Measurements from ENCODE around the gene FLNC. TPM values are rescaled to one million over a fixed set of nuclear protein-coding genes. Genes with fewer than 3 reads are reported as not detected.

FLNC gene
- total RNA-seq, 1 donor from 2014 or later: 184 TPM

DNA sequence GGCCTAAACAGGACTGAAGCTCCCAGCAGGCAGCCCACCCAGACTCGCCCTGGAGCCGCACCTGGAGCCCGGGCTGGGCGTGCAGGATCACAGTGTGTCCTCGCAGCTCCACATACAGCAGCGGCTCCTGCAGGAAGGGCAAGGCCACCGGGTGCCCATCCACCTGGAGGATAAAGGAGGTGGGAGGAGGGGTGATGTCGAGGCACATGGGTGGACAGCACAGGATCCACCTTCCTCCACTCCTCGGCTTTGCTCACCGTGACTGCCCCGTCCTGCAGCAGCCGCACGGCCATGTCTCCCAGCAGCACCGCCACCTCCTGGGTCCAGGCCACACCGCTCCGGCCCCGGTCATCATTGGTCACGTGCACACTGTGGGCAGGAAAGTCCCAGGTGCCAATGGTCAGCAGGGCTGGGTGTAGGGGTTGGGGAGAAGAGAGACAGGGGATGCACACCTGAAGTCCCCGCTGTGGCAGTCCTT is 49.3 kb downstream of the FLNC start:
- TF ChIP-seq, protein P1, sequence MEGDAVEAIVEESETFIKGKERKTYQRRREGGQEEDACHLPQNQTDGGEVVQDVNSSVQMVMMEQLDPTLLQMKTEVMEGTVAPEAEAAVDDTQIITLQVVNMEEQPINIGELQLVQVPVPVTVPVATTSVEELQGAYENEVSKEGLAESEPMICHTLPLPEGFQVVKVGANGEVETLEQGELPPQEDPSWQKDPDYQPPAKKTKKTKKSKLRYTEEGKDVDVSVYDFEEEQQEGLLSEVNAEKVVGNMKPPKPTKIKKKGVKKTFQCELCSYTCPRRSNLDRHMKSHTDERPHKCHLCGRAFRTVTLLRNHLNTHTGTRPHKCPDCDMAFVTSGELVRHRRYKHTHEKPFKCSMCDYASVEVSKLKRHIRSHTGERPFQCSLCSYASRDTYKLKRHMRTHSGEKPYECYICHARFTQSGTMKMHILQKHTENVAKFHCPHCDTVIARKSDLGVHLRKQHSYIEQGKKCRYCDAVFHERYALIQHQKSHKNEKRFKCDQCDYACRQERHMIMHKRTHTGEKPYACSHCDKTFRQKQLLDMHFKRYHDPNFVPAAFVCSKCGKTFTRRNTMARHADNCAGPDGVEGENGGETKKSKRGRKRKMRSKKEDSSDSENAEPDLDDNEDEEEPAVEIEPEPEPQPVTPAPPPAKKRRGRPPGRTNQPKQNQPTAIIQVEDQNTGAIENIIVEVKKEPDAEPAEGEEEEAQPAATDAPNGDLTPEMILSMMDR (IDR thresholded peaks at IDR 0.05; ENCODE audit: unreplicated experiment): no peak
- Mint-ChIP-seq H3K4me1 (peaks cover 2% of the 10 kb centered on the region), H3K4me3 (no peak overlapping the region), H3K36me3 (no peaks in the 10 kb centered on the region), H3K27me3 (ENCODE audit: low read depth) (no peaks in the 10 kb centered on the region), H3K27ac (no peak overlapping the region), H3K9me3 (no peaks in the 10 kb centered on the region)
- DNase-seq (ENCODE audit: low spot score in 2 of 2, unreplicated experiment in 2 of 2): no peak

GRCh38 chr7:128879939-128880746 is 49.9 kb downstream of the FLNC start:
- peaks cover 2% of the 10 kb centered on the region for H3K4me1 Mint-ChIP-seq
- H3K27ac Mint-ChIP-seq: no peak overlapping the region
- no peaks in the 10 kb centered on the region for H3K36me3 Mint-ChIP-seq
- TF ChIP-seq, protein P1 (IDR thresholded peaks at IDR 0.05; ENCODE audit: unreplicated experiment): peak; percentile 42
- H3K9me3 Mint-ChIP-seq: no peaks in the 10 kb centered on the region
- DNase-seq (ENCODE audit: low spot score in 2 of 2, unreplicated experiment in 2 of 2): peak in 1 of 2 experiments; percentile 72
- H3K4me3 Mint-ChIP-seq: no peak overlapping the region
- H3K27me3 Mint-ChIP-seq (ENCODE audit: low read depth): no peaks in the 10 kb centered on the region

- no peaks in the 10 kb centered on the region for H3K36me3 Mint-ChIP-seq
- H3K4me3 Mint-ChIP-seq: no peak overlapping the region
- no peaks in the 10 kb centered on the region for H3K9me3 Mint-ChIP-seq
- H3K27ac Mint-ChIP-seq: no peak overlapping the region
- no peaks in the 10 kb centered on the region for H3K27me3 Mint-ChIP-seq (ENCODE audit: low read depth)
- no peak for DNase-seq (ENCODE audit: low spot score in 2 of 2, unreplicated experiment in 2 of 2)
- H3K4me1 Mint-ChIP-seq: peaks cover 2% of the 10 kb centered on the region
- TF ChIP-seq, protein P1 (IDR thresholded peaks at IDR 0.05; ENCODE audit: unreplicated experiment): no peak
These were observed 50.7 kb downstream of the FLNC start for GRCh38 chr7:128880791-128881457.

DNA sequence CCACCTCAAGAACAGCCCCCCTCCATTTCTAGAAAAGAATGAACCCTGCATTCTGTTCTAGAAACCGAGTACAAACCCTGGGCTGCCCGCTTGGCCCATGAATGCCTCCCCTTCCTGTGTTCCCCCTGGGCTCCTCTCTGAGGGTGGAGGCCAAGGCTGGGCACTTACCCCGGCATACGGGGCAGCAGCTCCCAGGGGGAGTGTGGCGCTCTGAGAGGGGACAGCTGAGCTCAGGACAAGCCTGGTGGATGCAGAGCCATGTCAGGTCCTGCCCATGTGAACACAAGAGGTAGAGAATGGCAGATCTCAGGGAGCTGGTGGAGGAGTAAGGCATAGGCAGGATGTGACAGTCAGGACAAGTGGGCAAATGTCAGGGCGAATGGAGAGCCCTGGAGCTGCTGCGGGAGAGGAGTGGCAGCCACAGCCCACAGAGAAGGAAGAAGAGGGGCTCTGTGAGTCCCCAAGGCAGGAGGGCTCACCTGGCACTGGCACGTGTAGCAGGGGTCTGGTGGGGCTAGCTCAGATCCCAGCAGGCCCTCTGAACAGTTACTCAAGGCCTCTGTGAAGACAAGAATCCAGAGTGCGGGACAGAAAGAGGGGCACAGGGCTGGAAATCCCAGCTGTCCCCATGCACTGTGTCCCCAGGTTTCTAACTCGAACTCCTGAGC is 51.4 kb downstream of the FLNC start:
- no peaks in the 10 kb centered on the region for H3K36me3 Mint-ChIP-seq
- H3K27me3 Mint-ChIP-seq (ENCODE audit: low read depth): no peaks in the 10 kb centered on the region
- no peak overlapping the region for H3K4me3 Mint-ChIP-seq
- TF ChIP-seq, protein P1 (IDR thresholded peaks at IDR 0.05; ENCODE audit: unreplicated experiment): no peak
- no peaks in the 10 kb centered on the region for H3K9me3 Mint-ChIP-seq
- H3K4me1 Mint-ChIP-seq: peaks cover 2% of the 10 kb centered on the region
- DNase-seq (ENCODE audit: low spot score in 2 of 2, unreplicated experiment in 2 of 2): no peak
- no peak overlapping the region for H3K27ac Mint-ChIP-seq

GRCh38 chr7:128882134-128882533 is 51.9 kb downstream of the FLNC start:
- TF ChIP-seq, protein P1 (IDR thresholded peaks at IDR 0.05; ENCODE audit: unreplicated experiment): no peak
- Mint-ChIP-seq H3K27me3 (ENCODE audit: low read depth) (no peaks in the 10 kb centered on the region), H3K4me3 (no peak overlapping the region), H3K4me1 (peaks cover 2% of the 10 kb centered on the region), H3K36me3 (no peaks in the 10 kb centered on the region), H3K27ac (no peak overlapping the region), H3K9me3 (no peaks in the 10 kb centered on the region)
- no peak for DNase-seq (ENCODE audit: low spot score in 2 of 2, unreplicated experiment in 2 of 2)
